OCI-LY1 (cell line): ENCODE measurements around the gene XPNPEP2.

Source experiments
- H2AFZ ChIP-seq: fragments of 200-600 bp; sonication (generic), shearing (Covaris generic); 2 replicates; pipeline ENCODE4 v1.6.0; 2014; ENCODE audit warnings: antibody characterized with exemption, mild to moderate bottlenecking, low read length
- H3F3A ChIP-seq: fragments of 200-600 bp; sonication (generic), shearing (Covaris generic); 2 replicates; pipeline ENCODE4 v1.6.0; 2014; ENCODE audit warnings: mild to moderate bottlenecking, antibody characterized with exemption, low read length, moderate library complexity; ENCODE audit not compliant: insufficient read depth
- H3K27ac ChIP-seq: fragments of 200-600 bp; sonication (generic); 2 replicates; pipeline ENCODE4 v1.5.1; 2014; ENCODE audit warnings: low read length, mixed run types, mild to moderate bottlenecking, low read depth; ENCODE audit not compliant: poor library complexity, severe bottlenecking
- H3K27me3 ChIP-seq: fragments of 200-600 bp; sonication (generic); 2 replicates; pipeline ENCODE4 v1.6.0; 2014; ENCODE audit warnings: antibody characterized with exemption, mild to moderate bottlenecking, low read length, moderate library complexity; ENCODE audit not compliant: insufficient read depth
- H3K36me3 ChIP-seq: fragments of 200-600 bp; sonication (generic); 2 replicates; pipeline ENCODE4 v1.6.1; 2014; ENCODE audit warnings: mild to moderate bottlenecking, antibody characterized with exemption, low read length, moderate library complexity, mixed read lengths; ENCODE audit not compliant: insufficient read depth
- H3K4me1 ChIP-seq: fragments of 200-600 bp; sonication (generic); 2 replicates; pipeline ENCODE4 v1.5.1; 2014; ENCODE audit warnings: mild to moderate bottlenecking, low read length, moderate library complexity; ENCODE audit not compliant: insufficient read depth, severe bottlenecking
- H3K4me2 ChIP-seq: fragments of 200-600 bp; sonication (generic), shearing (Covaris generic); 2 replicates; pipeline ENCODE4 v1.6.1; 2014; ENCODE audit warnings: low read length
- H3K4me3 ChIP-seq: fragments of 200-600 bp; sonication (generic); 2 replicates; pipeline ENCODE4 v1.5.1; 2014; ENCODE audit warnings: low read length, low read depth, mild to moderate bottlenecking, mixed read lengths; ENCODE audit not compliant: poor library complexity, severe bottlenecking
- H3K79me2 ChIP-seq: fragments of 200-600 bp; shearing (Covaris generic); 2 replicates; pipeline ENCODE4 v1.6.1; 2016; ENCODE audit warnings: mixed run types, low read length, mixed read lengths; ENCODE audit not compliant: insufficient read depth
- H3K9ac ChIP-seq: fragments of 200-600 bp; sonication (generic), shearing (Covaris generic); 2 replicates; pipeline ENCODE4 v1.6.1; 2014; ENCODE audit warnings: mild to moderate bottlenecking, low read length, mixed read lengths
- H3K9me2 ChIP-seq: fragments of 200-600 bp; sonication (generic), shearing (Covaris generic); 2 replicates; pipeline ENCODE4 v1.6.1; 2014; ENCODE audit warnings: low read depth, mild to moderate bottlenecking, low read length, mixed read lengths
- H3K9me3 ChIP-seq: fragments of 200-600 bp; shearing (Covaris generic); 2 replicates; pipeline ENCODE4 v1.6.1; 2014; ENCODE audit warnings: low read length, mixed read lengths
- H4K20me1 ChIP-seq: fragments of 200-600 bp; sonication (generic), shearing (Covaris generic); 2 replicates; pipeline ENCODE4 v1.6.0; 2016; ENCODE audit warnings: mild to moderate bottlenecking, low read length; ENCODE audit not compliant: insufficient read depth
- EZH2 ChIP-seq: fragments of 200-600 bp; sonication (generic), shearing (Covaris generic); IDR thresholded peaks from 2 replicates; pipeline ENCODE4 v1.8.0; 2017; ENCODE audit warnings: borderline replicate concordance, mixed run types, mild to moderate bottlenecking, antibody characterized with exemption, low read length, moderate library complexity, mixed read lengths
- TF ChIP-seq, protein P1 (sequence below): fragments of 200-600 bp; sonication (generic), shearing (Covaris generic); IDR thresholded peaks from 2 replicates; pipeline ENCODE4 v1.5.1; 2017; ENCODE audit warnings: mild to moderate bottlenecking, antibody characterized with exemption, low read length, moderate library complexity, mixed read lengths

The XPNPEP2 gene

DNA sequence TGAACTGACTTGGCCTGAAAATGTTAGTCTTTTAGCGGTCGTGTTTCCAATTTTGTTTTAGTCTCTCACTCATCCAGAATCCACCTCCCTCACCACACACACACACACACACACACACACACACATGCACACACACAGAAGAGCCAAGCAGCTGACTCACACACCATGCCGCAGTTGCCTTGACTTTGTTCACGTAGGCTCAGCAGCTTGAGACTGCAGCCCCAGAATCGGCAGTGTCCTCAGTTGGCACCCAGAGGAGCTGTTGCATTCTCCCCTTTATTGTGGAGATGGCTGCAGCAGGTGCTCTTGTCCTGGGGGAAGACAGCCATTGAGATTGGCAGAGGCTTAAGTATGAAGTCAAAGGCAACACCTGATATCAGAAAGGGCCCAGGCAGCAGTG, 20.9 kb upstream of the XPNPEP2 start:
- H3K9me3 ChIP-seq, result no peaks in the 10 kb centered on the region
- H3K27me3 ChIP-seq, result no peaks in the 10 kb centered on the region
- no peak overlapping the region for H2AFZ ChIP-seq
- no peaks in the 10 kb centered on the region for H3F3A ChIP-seq
- no peak overlapping the region for H3K4me3 ChIP-seq
- H3K4me1 ChIP-seq, result no peaks in the 10 kb centered on the region
- no peak overlapping the region for H3K27ac ChIP-seq
- TF ChIP-seq EZH2, result no peak
- TF ChIP-seq, protein P1, sequence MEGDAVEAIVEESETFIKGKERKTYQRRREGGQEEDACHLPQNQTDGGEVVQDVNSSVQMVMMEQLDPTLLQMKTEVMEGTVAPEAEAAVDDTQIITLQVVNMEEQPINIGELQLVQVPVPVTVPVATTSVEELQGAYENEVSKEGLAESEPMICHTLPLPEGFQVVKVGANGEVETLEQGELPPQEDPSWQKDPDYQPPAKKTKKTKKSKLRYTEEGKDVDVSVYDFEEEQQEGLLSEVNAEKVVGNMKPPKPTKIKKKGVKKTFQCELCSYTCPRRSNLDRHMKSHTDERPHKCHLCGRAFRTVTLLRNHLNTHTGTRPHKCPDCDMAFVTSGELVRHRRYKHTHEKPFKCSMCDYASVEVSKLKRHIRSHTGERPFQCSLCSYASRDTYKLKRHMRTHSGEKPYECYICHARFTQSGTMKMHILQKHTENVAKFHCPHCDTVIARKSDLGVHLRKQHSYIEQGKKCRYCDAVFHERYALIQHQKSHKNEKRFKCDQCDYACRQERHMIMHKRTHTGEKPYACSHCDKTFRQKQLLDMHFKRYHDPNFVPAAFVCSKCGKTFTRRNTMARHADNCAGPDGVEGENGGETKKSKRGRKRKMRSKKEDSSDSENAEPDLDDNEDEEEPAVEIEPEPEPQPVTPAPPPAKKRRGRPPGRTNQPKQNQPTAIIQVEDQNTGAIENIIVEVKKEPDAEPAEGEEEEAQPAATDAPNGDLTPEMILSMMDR, result no peak
- no peak overlapping the region for H3K9ac ChIP-seq
- no peaks in the 10 kb centered on the region for H3K79me2 ChIP-seq
- H4K20me1 ChIP-seq, result no peaks in the 10 kb centered on the region
- no peak overlapping the region for H3K4me2 ChIP-seq
- no peaks in the 10 kb centered on the region for H3K36me3 ChIP-seq
- H3K9me2 ChIP-seq, result no peaks in the 10 kb centered on the region

DNA sequence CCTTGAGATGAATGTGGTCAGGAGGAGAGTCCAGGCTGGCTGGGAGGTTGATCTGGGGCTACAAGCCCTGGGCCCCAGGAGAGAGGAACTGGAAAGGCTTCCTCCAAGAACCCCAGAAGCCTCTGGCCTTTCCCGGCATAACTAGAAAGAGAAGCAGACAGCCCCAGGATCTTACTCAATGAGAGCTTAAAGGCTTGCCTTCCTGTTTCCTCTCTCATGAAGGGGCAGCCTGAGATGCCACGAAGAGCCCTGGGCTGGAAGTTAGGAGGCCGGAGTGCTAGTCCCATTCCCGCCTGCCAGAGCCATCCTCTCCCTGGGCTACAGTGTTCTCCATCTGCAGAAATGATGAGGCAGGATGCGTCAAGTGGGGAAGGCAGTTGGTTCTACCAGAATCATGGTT, 20.1 kb upstream of the XPNPEP2 start:
- Histone ChIP-seq H4K20me1 (no peaks in the 10 kb centered on the region), H3K36me3 (no peaks in the 10 kb centered on the region)

DNA sequence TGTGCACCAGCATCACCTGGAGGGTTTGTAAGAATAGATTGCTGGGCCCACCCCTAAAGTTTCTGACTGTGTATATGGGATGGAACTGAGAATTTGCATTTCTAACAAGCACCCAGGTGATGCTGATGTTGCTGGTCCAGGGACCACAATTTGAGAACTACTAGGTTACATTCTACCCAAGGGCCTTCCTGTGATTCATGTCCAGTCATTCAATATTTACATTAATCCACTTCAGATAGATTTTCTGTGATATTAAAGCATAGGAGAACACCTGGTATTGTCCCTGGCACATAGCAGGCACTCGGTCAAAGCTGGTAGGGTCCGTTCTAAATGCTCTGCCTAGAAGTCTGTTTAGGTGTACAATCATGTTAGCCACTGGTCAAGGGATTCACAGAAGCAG, 19.5 kb upstream of the XPNPEP2 start:
- Histone ChIP-seq H2AFZ (no peak overlapping the region), H3K4me2 (no peak overlapping the region), H3K9me2 (no peaks in the 10 kb centered on the region), H3K9me3 (no peaks in the 10 kb centered on the region), H3K36me3 (no peaks in the 10 kb centered on the region), H3K9ac (no peak overlapping the region), H4K20me1 (no peaks in the 10 kb centered on the region), H3K4me1 (no peaks in the 10 kb centered on the region), H3K4me3 (no peak overlapping the region), H3K79me2 (no peaks in the 10 kb centered on the region), H3K27ac (no peak overlapping the region), H3F3A (no peaks in the 10 kb centered on the region), H3K27me3 (no peaks in the 10 kb centered on the region)
- no peak for TF ChIP-seq EZH2
- TF ChIP-seq, protein P1, result no peak

More for the DNA sequence above, 20.1 kb upstream of the XPNPEP2 start:
- H3K79me2 ChIP-seq, result no peaks in the 10 kb centered on the region
- no peaks in the 10 kb centered on the region for H3K27me3 ChIP-seq
- H3K9me2 ChIP-seq, result no peaks in the 10 kb centered on the region
- H3K4me1 ChIP-seq, result no peaks in the 10 kb centered on the region
- H3K27ac ChIP-seq, result no peak overlapping the region
- H3K9ac ChIP-seq, result no peak overlapping the region
- H3K4me3 ChIP-seq, result no peak overlapping the region
- TF ChIP-seq, protein P1, result no peak
- TF ChIP-seq EZH2, result no peak
- H2AFZ ChIP-seq, result no peak overlapping the region
- H3F3A ChIP-seq, result no peaks in the 10 kb centered on the region
- no peak overlapping the region for H3K4me2 ChIP-seq
- H3K9me3 ChIP-seq, result no peaks in the 10 kb centered on the region
